Fibroblast of pulmonary artery (primary cell): ENCODE results near the gene OR13C9.
"Not testable (repeated sequence)": the region's sequence is repeated elsewhere in the genome, so short reads cannot be mapped to it uniquely, and the experiment has no call there.

Source experiments
- DNase-seq: peaks from one replicate; pipeline ENCODE4 v3.0.0-alpha.2; 2010; ENCODE audit warnings: low read depth
- H3K4me3 ChIP-seq: replicated peaks from 2 replicates; pipeline ENCODE4 v1.5.1; 2011; ENCODE audit warnings: low read depth, mild to moderate bottlenecking, control low read depth, low read length, moderate library complexity
- TF ChIP-seq, protein P1 (sequence below): IDR thresholded peaks from 2 replicates; pipeline ENCODE4 v1.5.1; 2011; ENCODE audit warnings: mild to moderate bottlenecking, control low read depth, low read length, inconsistent platforms; ENCODE audit errors: missing control alignments

The OR13C9 gene, protein sequence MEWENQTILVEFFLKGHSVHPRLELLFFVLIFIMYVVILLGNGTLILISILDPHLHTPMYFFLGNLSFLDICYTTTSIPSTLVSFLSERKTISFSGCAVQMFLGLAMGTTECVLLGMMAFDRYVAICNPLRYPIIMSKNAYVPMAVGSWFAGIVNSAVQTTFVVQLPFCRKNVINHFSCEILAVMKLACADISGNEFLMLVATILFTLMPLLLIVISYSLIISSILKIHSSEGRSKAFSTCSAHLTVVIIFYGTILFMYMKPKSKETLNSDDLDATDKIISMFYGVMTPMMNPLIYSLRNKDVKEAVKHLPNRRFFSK

DNA sequence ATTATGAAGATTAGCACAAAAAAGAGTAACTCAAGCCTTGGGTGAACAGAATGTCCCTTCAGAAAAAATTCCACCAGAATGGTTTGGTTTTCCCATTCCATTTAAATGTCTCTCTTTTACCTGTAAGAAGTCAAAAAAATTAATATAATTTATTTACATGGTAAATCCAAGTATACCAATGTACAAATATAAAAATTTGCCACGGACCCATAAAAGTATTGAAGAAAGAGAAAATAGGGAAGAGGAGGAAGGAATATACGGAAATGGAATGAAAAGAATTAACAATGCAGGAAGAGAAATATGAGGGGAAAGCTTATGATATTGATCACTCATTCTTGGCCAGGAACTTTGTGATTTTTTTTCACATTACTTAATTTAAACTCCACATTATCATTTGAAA, at the start of gene OR13C9:
TSS of gene OR13C9 (minus strand) at position 101 of the 400 bp plus-strand sequence. CDS start at position 101, 0 bp downstream.
- TF ChIP-seq, protein P1, sequence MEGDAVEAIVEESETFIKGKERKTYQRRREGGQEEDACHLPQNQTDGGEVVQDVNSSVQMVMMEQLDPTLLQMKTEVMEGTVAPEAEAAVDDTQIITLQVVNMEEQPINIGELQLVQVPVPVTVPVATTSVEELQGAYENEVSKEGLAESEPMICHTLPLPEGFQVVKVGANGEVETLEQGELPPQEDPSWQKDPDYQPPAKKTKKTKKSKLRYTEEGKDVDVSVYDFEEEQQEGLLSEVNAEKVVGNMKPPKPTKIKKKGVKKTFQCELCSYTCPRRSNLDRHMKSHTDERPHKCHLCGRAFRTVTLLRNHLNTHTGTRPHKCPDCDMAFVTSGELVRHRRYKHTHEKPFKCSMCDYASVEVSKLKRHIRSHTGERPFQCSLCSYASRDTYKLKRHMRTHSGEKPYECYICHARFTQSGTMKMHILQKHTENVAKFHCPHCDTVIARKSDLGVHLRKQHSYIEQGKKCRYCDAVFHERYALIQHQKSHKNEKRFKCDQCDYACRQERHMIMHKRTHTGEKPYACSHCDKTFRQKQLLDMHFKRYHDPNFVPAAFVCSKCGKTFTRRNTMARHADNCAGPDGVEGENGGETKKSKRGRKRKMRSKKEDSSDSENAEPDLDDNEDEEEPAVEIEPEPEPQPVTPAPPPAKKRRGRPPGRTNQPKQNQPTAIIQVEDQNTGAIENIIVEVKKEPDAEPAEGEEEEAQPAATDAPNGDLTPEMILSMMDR = no peak
- no peak within 1 kb of the TSS for H3K4me3 ChIP-seq
- DNase-seq = no peak

DNA sequence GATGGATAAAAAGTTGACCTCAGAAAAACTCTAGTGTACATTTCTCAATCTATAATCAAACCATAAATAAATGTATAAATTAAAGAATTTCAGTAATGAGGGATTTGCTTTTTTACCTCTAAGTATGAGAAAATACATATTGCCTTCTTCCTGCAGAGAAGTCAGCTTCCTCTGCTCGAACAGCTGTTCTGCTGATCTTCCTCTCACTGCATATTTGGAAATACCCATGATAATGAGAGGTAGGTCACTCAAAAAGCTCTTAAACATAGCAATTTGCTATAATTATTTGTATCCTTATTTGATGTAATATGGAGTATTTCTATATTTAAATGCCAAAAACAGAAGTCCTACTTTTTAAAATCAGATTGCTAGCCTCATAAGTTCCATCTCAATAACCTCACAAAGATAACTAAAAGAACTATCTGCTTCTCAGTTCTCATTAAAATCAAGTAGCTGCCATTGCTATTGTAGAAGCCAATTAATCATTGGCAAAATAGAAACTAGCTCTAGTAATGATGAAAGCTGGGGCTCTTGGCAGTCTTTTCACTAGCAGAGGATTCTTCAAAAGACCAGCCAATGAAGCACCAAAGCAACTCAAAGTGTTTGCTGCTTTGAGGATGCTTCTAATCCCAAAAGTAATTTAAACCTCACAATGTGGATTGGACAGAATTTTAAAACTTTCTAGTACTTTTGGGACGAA, 40.6 kb upstream of the OR13C9 start:
- no peak for DNase-seq
- TF ChIP-seq, protein P1 = no peak
- no peak overlapping the region for H3K4me3 ChIP-seq

DNA sequence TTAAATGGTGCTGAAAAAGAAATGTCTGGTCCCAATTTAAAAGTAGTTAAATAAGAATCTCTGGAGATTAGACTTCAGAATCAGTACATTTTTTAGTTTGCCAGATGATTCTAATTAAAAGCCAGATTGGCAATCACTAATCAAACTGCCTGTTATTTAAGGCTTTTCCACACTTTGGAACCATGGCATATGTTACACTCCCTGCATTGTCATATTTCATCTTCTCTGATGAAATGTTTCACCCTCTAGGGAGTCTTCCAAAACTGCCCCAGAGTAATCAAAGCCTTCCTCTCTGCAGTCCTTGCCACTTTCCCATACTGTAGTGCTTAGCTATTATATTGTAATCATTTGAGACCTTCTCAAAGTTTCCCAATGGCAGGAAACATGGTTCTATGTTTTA, 17.5 kb upstream of the OR13C9 start:
- DNase-seq = no peak
- TF ChIP-seq, protein P1 = no peak
- H3K4me3 ChIP-seq = no peak overlapping the region

DNA sequence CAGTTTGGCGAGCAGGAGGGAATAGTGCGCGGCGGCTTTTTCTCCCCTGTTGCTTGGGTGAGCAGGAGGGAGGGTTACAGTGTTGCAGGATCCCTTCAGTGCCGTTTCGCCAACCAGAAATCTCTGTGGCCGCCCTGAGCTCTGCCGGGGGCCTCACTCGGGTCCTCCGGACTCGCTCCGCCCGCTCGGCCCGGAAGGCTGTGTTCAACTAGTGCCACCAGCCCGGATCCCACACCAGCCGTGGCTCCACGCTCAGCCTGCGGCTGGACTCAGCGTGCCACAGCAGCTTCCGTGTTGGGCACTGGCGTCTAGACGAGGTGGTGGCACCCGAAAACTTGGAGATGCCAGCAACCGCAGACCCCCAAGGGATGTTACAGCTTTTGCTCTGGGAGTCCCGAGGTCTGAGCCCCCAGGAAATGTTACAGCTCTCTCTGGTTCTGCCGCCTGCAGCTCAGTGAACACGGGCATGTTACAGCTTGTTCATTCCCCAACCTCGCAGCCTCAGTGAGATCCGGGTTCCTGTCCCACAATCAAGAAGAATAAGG, 16.0 kb upstream of the OR13C9 start:
- TF ChIP-seq, protein P1 = no peak
- DNase-seq = no peak
- H3K4me3 ChIP-seq = no peak overlapping the region

DNA sequence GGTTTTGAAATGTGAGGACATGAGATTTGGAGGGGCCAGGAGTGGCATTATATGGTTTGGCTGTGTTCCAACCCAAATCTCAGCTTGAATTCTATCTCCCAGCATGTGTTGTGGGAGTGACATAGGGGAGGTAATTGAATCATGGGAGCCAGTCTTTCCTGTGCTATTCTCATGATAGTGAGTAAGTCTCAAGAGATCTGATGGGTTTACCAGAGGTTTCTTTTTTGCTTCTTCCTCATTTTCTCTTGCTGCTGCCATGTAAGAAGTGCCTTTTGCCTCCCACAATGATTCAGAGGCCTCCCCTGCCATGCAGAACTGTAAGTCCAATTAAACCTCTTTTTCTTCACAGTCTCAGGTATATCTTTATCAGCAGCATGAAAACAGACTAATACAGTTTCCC, 8.0 kb upstream of the OR13C9 start:
- not testable (repeated sequence) for DNase-seq

DNA sequence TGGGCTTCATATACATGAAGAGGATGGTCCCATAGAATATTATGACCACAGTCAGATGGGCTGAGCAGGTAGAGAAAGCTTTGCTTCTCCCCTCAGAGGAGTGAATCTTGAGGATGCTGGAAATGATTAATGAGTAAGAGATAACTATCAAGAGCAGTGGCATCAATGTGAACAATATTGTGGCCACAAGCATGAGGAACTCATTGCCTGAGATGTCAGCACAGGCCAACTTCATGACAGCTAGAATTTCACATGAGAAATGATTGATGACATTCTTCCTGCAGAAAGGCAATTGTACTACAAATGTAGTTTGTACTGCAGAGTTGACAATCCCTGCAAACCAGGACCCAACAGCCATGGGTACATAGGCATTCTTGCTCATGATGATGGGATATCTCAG, 586 bp downstream of the OR13C9 start:
- no peak overlapping the region for H3K4me3 ChIP-seq
- TF ChIP-seq, protein P1 = no peak
- no peak for DNase-seq

More for the DNA sequence above, 8.0 kb upstream of the OR13C9 start:
- not testable (repeated sequence) for H3K4me3 ChIP-seq

DNA sequence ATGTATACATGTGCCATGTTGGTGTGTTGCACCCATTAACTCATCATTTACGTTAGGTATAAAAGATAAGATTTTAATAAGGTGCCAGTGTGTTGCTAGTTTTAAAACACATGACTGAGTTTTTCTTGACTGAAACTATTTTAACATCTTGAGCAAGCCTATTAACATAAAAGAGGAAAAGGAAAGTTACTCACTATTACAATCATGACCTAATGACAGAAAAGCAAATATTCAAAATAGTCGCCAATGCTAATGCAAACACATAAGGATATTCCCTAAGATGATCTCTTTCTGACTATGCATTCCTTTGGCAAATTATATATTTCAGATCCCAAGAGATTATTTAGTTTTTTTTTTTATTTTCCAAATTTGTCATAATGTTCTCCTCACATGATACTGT, 6.8 kb downstream of the OR13C9 start:
- TF ChIP-seq, protein P1 = no peak
- DNase-seq = no peak
- H3K4me3 ChIP-seq = no peak overlapping the region
